ENCODE results near the gene SORD. TPM values are rescaled to one million over a fixed set of nuclear protein-coding genes. Genes with fewer than 3 reads are reported as not detected.
"Not testable (repeated sequence)": the region's sequence is repeated elsewhere in the genome, so short reads cannot be mapped to it uniquely, and the experiment has no call there.

SORD gene
- total RNA-seq: 4.9 TPM
- long read RNA-seq, full-length matches to known transcripts: 5 of 5 reads
- long read RNA-seq, partial matches to known transcripts: 0 of 5 reads
- long read RNA-seq, other reads (novel, unspliced or antisense): 0 of 5 reads

DNA sequence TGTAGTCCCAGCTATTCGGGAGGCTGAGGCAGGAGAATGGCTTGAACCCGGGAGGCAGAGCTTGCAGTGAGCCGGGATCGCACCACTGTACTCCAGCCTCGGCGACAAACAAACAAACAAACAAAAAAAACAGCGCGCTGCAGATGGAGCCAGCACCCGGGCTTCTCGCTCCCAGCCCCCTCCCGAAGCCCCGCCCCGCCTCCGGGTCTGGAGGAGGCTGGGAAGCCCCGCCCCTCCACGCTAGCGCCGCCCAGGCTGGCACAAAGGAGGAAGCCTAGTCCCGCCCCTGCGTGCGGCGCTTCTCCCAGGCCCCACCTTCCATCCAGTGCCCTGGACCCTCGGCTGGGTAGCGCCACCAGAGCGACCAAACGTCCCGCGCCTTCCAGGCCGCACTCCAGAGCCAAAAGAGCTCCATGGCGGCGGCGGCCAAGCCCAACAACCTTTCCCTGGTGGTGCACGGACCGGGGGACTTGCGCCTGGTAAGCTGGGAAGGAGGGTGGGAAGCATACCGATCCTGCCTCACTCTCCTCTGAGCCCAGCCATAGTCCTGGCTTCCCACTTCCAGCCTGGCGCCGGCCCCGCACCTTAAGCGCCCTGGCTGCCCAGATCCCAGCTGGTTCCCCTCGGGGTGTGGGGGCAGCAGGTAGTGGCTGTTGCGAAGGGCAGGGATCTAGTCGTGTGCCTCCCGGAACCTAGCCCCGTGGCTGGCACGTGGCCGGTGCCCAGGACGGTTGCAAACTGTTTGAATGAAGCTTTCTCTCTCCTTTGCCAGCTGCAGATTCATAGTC, at the start of gene SORD:
Gene SORD, plus strand, starts transcription at position 325 of the 788 bp plus-strand sequence. Its CDS starts 89 bp downstream, at position 414.
- intact Hi-C loops (cut with DNase I): no loop called here
- peak; percentile 98 for DNase-seq (ENCODE audit: low spot score)

DNA sequence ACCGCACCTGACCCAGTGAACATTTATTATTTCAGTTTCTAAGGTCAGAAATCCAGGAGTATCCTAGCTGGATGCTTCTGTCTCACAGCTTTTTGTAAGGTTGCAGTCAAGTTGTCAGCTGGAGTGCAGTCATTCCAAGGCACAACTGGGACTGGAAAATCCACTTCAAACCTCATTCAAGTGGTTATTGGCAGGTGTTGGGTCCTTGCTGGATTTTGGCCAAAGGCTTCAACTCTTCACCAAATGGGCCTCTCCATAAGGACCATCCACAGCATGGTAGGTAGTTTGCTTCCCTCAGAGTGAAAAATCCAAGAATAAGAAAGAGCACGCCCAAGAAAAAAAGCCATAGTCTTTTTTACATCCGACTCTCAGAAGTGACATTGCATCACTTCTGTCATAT, 46.8 kb upstream of the SORD start:
- intact Hi-C loops (cut with DNase I); DNase-seq (ENCODE audit: low spot score): not testable (repeated sequence)

DNA sequence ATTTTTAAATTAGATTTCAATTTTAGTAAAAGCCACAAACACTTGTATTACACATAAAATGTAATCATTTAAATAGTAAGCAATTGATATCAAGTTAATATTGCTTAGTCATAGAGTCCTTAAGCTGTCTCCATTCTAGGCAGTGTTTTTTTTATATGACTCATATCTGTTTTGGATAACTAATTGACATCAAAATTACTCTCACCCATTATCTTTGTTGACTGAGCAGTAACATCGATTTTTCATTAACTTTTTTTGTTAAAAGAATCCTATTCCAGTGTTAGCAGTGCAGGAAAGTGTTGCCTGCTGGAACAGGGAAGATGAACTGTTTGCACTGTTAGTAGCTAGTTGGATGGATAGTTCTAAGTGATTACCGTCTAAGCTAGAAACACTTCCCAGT, 45.2 kb upstream of the SORD start:
- DNase-seq (ENCODE audit: low spot score); intact Hi-C loops (cut with DNase I): not testable (repeated sequence)

DNA sequence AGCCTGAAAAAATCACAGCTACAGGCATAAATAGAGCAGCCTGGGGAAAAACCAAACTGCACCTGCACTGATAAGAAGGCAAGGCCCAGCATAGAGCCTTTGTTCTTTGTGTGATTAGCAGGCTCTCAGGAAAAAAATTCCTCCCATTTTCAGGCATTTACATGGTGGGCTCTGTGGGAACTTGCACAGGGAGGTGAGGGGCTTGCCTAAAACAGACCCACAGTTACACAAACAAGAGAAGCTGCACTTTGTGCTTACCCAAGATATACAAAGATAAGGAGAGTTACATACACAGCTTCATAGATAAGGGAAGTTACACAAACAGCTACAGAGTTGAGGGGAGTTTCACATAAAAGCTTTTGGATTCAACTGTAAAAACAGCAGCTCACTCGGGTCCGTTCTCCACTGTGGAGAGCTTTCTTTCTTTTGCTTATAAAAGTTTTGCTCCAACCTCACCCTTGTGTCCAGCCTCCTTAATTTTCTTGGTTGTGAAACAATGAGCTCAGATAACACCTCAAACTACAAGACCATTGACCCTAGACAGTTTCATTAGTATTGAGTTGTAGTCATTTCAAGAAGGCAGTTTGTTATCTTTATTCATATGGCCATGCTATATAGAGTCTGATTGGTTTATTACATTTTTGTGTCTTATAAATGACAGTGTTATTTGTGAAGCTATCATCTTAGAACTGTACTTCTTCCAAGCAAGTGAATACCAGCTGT, 43.2 kb upstream of the SORD start:
- intact Hi-C loops (cut with DNase I): not testable (repeated sequence)

DNA sequence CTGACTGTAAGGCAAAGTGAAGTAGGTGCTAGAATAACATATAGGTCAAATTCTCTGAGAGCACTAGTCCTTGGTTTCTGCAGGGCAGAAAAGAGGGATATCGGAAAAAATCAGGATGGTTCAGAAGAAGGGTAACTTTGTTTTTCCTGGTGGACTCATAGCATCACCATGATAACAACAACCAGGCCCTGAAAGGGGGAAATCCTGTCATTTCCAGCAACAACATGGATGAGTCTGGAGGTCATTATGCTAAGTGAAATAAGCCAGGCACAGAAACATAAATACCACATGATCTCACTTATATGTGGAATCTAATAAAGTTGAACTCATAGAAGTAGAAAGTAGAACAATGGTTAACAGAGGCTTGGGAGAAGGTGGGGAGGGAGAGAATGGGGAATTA, 38.9 kb upstream of the SORD start:
- intact Hi-C loops (cut with DNase I); DNase-seq (ENCODE audit: low spot score): not testable (repeated sequence)

More for the DNA sequence above, 43.2 kb upstream of the SORD start:
- not testable (repeated sequence) for DNase-seq (ENCODE audit: low spot score)

DNA sequence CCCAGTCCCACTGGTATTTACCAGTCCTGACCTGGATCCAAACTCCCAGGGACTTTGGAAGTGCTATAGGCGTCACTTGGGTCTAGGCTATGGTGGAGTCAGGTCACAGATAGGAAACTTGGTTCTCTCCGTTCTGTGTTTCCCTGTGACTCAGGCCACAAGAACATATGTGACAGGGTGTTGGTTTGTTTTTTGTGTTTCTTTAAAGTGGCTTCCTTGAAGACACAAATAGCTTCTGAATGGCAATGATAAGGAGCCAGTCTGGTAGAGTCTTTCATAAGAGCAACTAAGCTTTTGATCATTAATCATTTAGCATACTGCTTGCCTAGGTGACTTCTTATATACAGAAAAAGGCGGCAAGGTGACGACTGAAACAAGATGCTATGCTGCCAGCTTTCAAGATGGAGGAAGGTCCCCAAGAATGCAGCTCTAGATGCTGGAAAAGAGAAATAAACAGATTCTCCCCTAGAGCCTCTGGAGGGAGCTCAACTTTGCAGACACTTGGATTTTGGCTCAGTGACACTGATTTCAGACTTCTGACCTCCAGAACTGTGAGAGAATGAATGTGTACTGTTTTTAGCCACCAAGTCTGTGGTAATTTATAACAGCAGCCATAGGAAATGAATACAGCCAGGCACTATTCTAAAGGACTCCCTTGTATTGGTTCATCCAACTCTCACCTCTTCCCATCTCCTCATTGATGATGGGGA, 36.5 kb upstream of the SORD start:
- intact Hi-C loops (cut with DNase I): not testable (repeated sequence)

DNA sequence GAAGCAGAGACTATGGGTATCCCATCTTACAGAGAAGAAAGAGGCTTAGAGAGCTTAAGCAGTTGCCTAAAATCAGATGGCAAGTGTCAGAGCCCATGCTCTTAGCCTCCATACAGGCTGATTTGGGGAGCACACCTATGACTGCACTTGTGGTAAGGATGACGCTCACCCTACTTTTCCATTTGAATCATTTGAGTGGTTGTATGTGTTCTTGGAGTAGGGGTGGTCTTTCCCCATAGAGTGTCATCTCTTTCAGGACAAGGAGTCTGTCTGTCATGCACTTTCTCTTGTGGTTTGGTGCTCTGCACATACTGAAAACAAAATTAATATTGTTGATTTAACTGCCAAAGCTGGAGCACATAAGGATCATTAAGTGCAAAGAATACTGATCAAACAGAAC, 35.3 kb upstream of the SORD start:
- intact Hi-C loops (cut with DNase I); DNase-seq (ENCODE audit: low spot score): not testable (repeated sequence)

More for the DNA sequence above, 36.5 kb upstream of the SORD start:
- not testable (repeated sequence) for DNase-seq (ENCODE audit: low spot score)

DNA sequence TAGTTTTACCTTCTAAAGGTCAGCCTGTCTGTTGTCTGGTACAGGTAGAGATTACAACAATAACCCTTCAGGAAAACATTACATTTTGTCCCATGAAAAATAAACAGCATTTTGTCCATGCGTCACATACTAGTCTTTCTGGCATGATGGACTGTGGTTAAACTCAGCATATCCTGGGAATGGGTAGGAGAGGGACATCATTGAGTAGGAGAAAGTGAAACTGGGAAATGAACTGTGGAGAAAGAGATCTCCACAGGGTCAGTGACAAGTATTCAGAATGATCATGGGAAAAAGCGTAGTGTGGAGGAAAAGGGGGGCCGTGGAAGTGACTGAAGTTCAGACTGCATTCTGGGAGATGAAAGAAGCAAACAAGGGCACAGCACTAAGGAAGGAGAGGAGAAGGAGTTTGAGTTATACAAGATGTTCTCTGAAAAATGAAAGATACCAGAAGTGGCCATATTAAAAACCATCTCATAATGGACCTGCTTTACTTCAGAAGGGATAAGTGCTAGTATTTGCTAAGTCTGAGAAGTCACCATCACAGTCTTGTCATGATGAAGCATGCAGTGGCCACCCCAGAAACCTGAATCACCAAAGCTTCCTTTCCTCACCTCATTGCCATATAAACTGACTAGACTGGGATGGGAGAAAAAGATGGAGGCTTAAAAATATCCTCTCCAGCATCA, 34.7 kb upstream of the SORD start:
- intact Hi-C loops (cut with DNase I): not testable (repeated sequence)

DNA sequence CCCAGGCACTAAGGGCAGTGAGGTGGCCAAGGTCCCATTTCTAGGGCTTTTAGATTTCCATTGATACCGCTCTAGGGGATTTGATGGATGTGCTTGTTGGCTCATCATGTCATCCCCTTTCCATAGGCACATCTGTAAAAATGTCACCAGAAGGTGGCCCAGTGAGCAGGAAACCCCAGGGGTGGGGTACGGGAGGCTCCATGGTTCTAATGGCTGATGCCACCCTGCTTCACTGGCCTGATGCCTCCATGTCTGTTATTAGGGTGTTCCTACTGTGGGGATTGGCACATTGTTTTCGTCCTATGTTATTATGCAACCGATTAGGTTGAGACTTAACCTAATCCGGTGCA, 34.1 kb upstream of the SORD start:
- intact Hi-C loops (cut with DNase I): not testable (repeated sequence)

More for the DNA sequence above, 34.7 kb upstream of the SORD start:
- DNase-seq (ENCODE audit: low spot score): not testable (repeated sequence)

DNA sequence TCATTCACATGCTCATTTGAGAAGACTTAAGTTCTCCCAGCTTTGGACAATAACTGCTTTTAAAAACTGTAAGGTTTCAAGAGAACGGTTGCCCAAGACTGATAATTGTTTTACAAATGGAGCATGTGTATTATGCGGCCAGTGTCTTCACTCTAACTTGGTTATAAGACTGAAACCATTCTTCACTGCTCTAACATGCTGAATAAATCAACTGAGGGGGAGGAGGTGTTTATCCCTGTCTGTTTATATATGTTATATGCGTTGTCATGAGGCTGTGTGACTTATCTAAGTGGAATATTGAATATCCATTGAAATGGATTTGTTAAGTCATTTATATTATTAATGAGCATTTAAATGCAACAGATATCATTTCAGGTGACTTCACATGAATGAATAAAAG, 25.4 kb upstream of the SORD start:
- DNase-seq (ENCODE audit: low spot score); intact Hi-C loops (cut with DNase I): not testable (repeated sequence)

More for the DNA sequence above, 34.1 kb upstream of the SORD start:
- not testable (repeated sequence) for DNase-seq (ENCODE audit: low spot score)

DNA sequence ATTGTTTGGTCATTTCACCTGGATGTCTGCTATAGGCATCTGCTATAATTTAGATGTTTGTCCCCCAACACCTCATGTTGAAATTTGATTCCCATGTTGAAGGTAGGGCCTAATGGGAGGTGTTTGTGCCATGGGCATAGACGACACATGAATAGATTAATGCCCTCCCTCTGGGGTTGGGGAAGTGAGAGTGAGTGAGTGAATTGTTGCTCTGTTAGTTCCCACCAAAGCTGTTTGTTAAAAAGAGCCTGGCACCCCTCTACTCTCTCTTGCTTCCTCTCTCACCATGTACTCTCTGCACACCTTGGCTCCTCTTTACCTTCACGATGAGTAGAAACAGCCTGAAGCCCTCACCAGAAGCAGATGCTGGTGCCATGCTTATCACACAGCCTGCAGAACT, 23.9 kb upstream of the SORD start:
- no peak for DNase-seq (ENCODE audit: low spot score)
- intact Hi-C loops (cut with DNase I): no loop called here

DNA sequence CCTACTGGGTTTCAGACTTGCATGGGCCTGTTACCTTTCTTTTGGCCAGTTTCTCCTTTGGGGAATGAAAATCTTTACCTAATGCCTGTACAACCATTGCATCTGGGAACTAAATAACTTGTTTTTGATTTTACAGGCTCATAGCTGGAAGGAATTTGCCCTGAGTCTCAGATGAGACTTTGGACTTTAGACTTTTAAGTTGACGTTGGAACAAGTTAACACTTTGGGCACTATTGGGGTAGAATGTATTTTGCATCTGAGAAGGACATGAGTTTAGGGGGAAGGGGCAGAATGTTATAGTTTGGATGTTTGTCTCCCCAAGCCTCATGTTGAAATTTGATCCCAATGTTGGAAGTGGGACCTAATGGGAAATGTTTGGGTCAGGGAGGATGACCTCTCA, 21.8 kb upstream of the SORD start:
- DNase-seq (ENCODE audit: low spot score); intact Hi-C loops (cut with DNase I): not testable (repeated sequence)

DNA sequence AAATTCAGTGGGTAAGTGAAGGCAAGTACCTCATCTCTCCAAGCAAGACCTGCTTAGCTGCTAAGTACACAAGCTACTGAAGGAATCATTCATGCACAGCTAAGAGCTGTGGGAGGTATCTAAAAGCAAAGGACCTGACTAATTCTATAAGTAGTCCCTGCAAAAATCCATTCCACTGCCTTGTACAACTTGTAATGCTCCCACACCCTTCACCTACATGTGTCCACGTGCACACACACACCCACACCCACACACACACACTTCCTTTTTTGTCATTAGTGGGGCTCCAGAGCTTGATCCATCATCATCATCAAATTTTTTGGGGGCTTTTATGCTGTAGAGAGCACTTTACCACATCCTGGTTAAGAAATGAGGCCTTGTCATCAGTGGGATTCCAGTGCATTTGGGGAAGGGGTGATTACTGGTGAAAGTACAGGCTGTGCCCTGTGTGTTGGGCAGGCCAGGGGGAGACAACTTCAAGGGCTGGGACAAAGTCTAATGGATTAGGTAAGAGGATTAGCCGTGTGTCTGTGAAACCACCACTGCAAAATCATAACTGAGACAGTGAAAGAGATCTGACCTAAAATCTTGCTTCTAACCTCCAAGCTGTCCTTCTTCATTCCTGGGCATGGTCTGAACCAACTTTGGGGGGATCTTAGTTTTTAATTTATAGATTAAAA, 19.1 kb upstream of the SORD start:
- DNase-seq (ENCODE audit: low spot score); intact Hi-C loops (cut with DNase I): not testable (repeated sequence)

DNA sequence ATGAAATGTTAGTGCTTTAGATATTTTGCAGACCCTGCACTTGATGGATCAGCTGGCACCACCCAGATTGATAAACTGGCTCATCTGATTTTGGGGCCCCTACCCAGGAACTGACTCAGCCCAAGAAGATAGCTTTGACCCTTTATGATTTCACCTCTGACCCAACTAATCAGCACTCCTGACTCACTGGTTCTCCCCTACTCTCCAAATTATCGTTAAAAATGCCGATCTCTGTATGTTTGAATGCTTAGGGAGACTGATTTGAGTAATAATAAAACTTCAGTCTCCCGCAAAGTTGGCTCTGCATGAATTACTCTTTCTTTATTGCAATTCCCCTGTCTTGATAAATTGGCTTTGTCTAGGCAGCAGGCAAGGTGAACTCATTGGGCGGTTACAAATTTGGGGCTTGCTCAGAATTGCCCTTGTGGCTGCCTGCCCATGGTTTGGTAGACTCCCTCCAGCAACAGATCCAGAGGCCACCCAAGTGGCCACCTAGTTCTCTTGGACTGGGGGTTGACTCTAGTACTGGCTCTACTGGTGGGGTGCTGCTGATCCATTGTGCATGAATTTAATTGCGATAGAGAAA, 18.3 kb upstream of the SORD start:
- intact Hi-C loops (cut with DNase I); DNase-seq (ENCODE audit: low spot score): not testable (repeated sequence)

DNA sequence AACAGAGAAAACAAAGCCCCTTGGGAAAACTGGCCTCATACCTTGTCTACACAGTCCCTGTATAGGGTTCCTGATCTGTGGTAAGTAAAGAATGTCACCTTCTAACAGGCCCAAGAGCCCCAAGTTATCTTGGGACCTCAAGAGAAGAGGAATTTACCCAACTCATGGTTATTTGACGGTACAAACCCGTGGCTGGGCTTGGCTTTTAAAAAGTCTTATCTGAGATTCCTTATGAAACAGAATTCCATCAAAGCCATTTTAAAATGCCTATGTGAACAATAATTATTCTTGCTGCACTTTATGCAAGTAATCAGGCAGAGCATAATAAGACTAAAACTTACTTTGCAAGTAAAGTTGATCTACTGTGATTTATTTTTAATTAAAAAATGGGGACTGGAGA, 13.9 kb upstream of the SORD start:
- DNase-seq (ENCODE audit: low spot score): no peak
- intact Hi-C loops (cut with DNase I): no loop called here

DNA sequence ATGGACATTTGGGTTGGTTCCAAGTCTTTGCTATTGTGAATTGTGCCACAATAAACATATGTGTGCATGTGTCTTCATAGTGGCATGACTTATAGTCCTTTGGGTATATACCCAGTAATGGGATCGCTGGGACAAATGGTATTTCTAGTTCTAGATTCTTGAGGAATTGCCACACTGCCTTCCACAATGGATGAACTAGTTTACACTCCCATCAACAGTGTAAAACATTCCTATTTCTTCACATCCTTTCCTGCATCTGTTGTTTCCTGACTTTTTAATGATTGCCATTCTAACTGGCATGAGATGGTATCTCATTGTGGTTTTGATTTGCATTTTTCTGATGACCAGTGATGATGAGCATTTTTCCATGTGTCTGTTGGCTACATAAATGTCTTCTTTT, 7.9 kb upstream of the SORD start:
- DNase-seq (ENCODE audit: low spot score): not testable (repeated sequence)

DNA sequence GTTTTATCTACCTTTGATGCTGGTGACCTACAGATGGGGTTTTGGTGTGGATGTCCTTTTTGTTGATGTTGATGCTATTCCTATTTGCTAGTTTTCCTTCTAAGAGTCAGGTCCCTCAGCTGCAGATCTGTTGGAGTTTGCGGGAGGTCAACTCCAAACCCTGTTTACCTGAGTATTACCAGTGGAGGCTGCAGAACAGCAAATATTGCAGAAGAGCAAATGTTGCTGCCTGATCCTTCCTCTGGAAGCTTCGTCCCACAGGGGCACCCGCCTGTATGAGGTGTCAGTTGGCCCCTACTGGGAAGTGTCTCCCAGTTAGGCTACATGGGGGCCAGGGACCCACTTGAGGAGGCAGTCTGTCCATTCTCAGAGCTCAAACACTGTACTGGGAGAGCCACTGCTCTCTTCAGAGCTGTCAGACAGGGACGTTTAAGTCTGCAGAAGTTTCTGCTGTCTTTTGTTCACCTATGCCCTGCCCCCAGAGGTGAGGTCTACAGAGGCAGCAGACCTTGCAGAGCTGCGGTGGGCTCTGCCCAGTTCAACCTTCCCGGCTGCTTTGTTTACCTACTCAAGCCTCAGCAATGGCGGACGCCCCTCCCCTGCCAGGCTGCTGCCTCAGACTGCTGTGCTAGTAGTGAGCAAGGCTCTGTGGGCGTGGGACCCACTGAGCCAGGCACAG, 2.6 kb upstream of the SORD start:
- intact Hi-C loops (cut with DNase I); DNase-seq (ENCODE audit: low spot score): not testable (repeated sequence)

More for the DNA sequence above, 7.9 kb upstream of the SORD start:
- intact Hi-C loops (cut with DNase I): not testable (repeated sequence)

DNA sequence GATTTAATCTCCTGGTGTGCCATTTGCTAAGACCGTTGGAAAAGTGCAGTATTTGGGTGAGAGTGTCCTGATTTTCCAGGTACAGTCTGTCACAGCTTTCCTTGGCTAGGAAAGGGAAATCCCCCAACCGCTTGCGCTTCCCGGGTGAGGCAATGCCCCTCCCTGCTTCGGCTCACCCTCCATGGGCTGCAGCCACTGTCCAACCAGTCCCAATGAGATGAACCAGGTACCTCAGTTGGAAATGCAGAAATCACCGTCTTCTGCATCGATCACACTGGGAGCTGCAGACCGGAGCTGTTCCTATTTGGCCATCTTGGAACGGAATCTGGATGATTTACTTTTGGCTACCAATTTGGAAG, 2.1 kb upstream of the SORD start:
- DNase-seq (ENCODE audit: low spot score); intact Hi-C loops (cut with DNase I): not testable (repeated sequence)

Measured in cardiac septum (tissue), 1 donor.